GM12878 (cell line): ENCODE data around the gene KDM4F. TPM values are rescaled to one million over a fixed set of nuclear protein-coding genes. Genes with fewer than 3 reads are reported as not detected.

Experiments used
- ATAC-seq: fragments of 200-7000 bp; cut with Tn5 transposase; 3 replicates; pipeline ENCODE4 v1.9.1; 2020; ENCODE audit warnings: mild to moderate bottlenecking, moderate library complexity
- BruUV-seq: library from RNA; stranded (reverse); fragments of 400-500 nt; replicated peaks from 2 replicates; lab custom pipeline; 2021; lab: Mats Ljungman, UMichigan
- CTCF ChIA-PET: fragments of 300-600 bp; sonication (Branson Sonifier 250); formaldehyde crosslinking; extraction: SDS; loops from one replicate; lab custom pipeline; 2021; ENCODE audit warnings: inconsistent platforms; lab: Yijun Ruan, JAX
- POLR2A ChIA-PET: fragments of 350-600 bp; formaldehyde crosslinking; extraction: SDS; loops from one replicate; lab custom pipeline; 2021; ENCODE audit warnings: inconsistent platforms; lab: Charles Lee
- RAD21 ChIA-PET: fragments of 300-600 bp; sonication (Branson Sonifier 250); formaldehyde crosslinking; loops from one replicate; lab custom pipeline; 2023; ENCODE audit warnings: antibody characterized with exemption; ENCODE audit not compliant: unreplicated experiment; lab: Charles Lee
- SMC1A ChIA-PET: fragments of 300-600 bp; sonication (Branson Sonifier 250); formaldehyde crosslinking; loops from one replicate; lab custom pipeline; 2023; ENCODE audit not compliant: unreplicated experiment, uncharacterized antibody; lab: Charles Lee
- DNase-seq: peaks from one replicate; pipeline ENCODE4 v3.0.0-alpha.2; 2011; ENCODE audit warnings: low read depth, low spot score
- FAIRE-seq: peaks from 3 replicates; lab custom pipeline; 2011; peaks lifted over from hg19 to GRCh38; lab: Jason Lieb, UNC
- H2AFZ ChIP-seq: 2 replicates; pipeline ENCODE4 v1.6.0; 2011; ENCODE audit warnings: low read depth, low read length, control low read depth; ENCODE audit not compliant: control insufficient read depth
- H3K27ac ChIP-seq: 2 replicates; pipeline ENCODE4 v1.5.1; 2011; ENCODE audit warnings: control low read depth; ENCODE audit not compliant: control insufficient read depth, insufficient read depth
- H3K27me3 ChIP-seq, 2 experiments: replicated peaks in 1 of 2; 2 replicates each; pipeline versions ENCODE4 v1.6.0 to v1.6.1; 2011; ENCODE audit warnings: low read length in 1 of 2; ENCODE audit not compliant: control insufficient read depth in 2 of 2, insufficient read depth in 2 of 2
- H3K36me3 ChIP-seq, 2 experiments: 2 replicates each; pipeline ENCODE4 v1.5.1; 2011; ENCODE audit warnings: low read length in 1 of 2; ENCODE audit not compliant: control insufficient read depth in 2 of 2, insufficient read depth in 2 of 2
- H3K4me1 ChIP-seq: 2 replicates; pipeline ENCODE4 v1.6.1; 2011; ENCODE audit warnings: mild to moderate bottlenecking, low read length, moderate library complexity, mixed read lengths; ENCODE audit not compliant: control insufficient read depth, insufficient read depth
- H3K4me2 ChIP-seq: 2 replicates; pipeline ENCODE4 v1.6.0; 2011; ENCODE audit warnings: control low read depth; ENCODE audit not compliant: control insufficient read depth, insufficient read depth
- H3K4me3 ChIP-seq: fragments of 200-600 bp; sonication (generic); 2 replicates; pipeline ENCODE4 v1.5.1; 2016
- H3K79me2 ChIP-seq: 2 replicates; pipeline ENCODE4 v1.6.0; 2011; ENCODE audit warnings: low read length; ENCODE audit not compliant: control insufficient read depth, insufficient read depth
- H3K9ac ChIP-seq: 2 replicates; pipeline ENCODE4 v1.8.0; 2011; ENCODE audit warnings: low read length, control low read depth, mixed read lengths; ENCODE audit not compliant: control insufficient read depth, insufficient read depth
- H3K9me3 ChIP-seq: replicated peaks from 3 replicates; pipeline ENCODE4 v1.5.1; 2011; ENCODE audit warnings: mild to moderate bottlenecking, low read length; ENCODE audit not compliant: control insufficient read depth, insufficient read depth
- H4K20me1 ChIP-seq: 2 replicates; pipeline ENCODE4 v1.6.0; 2011; ENCODE audit not compliant: control insufficient read depth, insufficient read depth
- NFXL1 ChIP-seq: fragments of 450-650 bp; IDR thresholded peaks from 2 replicates; pipeline ENCODE4 v1.6.1; 2017; ENCODE audit warnings: antibody characterized with exemption, mild to moderate bottlenecking, borderline replicate concordance
- NR2F1 ChIP-seq: fragments of 450-650 bp; conservative IDR thresholded peaks from 2 replicates; pipeline ENCODE4 v1.6.1; 2017; ENCODE audit warnings: mild to moderate bottlenecking
- RUNX3 ChIP-seq: IDR thresholded peaks from 2 replicates; pipeline ENCODE4 v1.6.1; 2012; ENCODE audit warnings: low read length, inconsistent platforms
- SMAD5 ChIP-seq: IDR thresholded peaks from 2 replicates; pipeline ENCODE4 v1.6.1; 2016; ENCODE audit warnings: antibody characterized with exemption, low read depth
- SUZ12 ChIP-seq: fragments of 200-600 bp; sonication (generic); IDR thresholded peaks from one replicate; pipeline ENCODE4 v1.6.1; 2018; ENCODE audit warnings: antibody characterized with exemption, mild to moderate bottlenecking; ENCODE audit not compliant: unreplicated experiment
- TCF3 ChIP-seq: IDR thresholded peaks from 2 replicates; pipeline ENCODE4 v1.6.1; 2012; ENCODE audit warnings: low read depth, mild to moderate bottlenecking, low read length, borderline replicate concordance; ENCODE audit not compliant: insufficient read depth
- ZBTB4 ChIP-seq: fragments of 450-650 bp; formaldehyde crosslinking; IDR thresholded peaks from 2 replicates; pipeline ENCODE4 v1.4.0; 2022; ENCODE audit warnings: mild to moderate bottlenecking, moderate library complexity
- WGBS: methylation state at CpG from one replicate; pipeline ENCODE4 v1.1.6; 2016; ENCODE audit warnings: low lambda C conversion rate; ENCODE audit not compliant: insufficient replicate concordance, insufficient coverage; ENCODE audit errors: missing lambda C conversion rate; 5-methylcytosine and 5-hydroxymethylcytosine counted together
- in situ Hi-C: fragments of 300-500 bp; cut with MboI; formaldehyde crosslinking; loops from 9 replicates; pipeline ENCODE4 v1.14.3; 2018; ENCODE audit warnings: mixed read lengths
- intact Hi-C: fragments of 100-400 bp; cut with micrococcal nuclease; formaldehyde crosslinking; loops from one replicate; pipeline ENCODE4 v1.14.2; 2022; ENCODE audit not compliant: unreplicated experiment
- polyA plus RNA-seq, 11 experiments: library from polyadenylated mRNA; depleted of rRNA in 4 of 11; unstranded in 6 of 11; stranded (reverse) in 5 of 11; fragments of >200 nt; fragmentation: Nextera tagmentation in 4 of 11; fragmentation: Illumina TruSeq in 1 of 11; extraction: Ambion mirVana in 4 of 11; extraction: Trizol in 1 of 11; gene quantifications; 1 replicate in 1 of 11; 2 replicates in 10 of 11; pipeline versions ENCODE4 v1.2.1 to v1.2.3, GENCODE V29; 2011 to 2016; ENCODE audit warnings: inconsistent platforms in 2 of 11, missing spikeins in 2 of 11, low read depth in 1 of 11
- total RNA-seq, 4 experiments: library from RNA; depleted of rRNA in 3 of 4; stranded (reverse); fragments of >200 nt in 3 of 4; fragmentation: Illumina TruSeq in 1 of 4; extraction: Trizol in 1 of 4; gene quantifications; 2 replicates each; pipeline versions ENCODE4 v1.2.1 to v1.2.3, GENCODE V29; 2013 to 2021
- TF ChIP-seq, protein P1 (sequence below): IDR thresholded peaks from 2 replicates; pipeline ENCODE4 v1.6.1; 2012; ENCODE audit warnings: improper control_type of control experiment, low read depth, low read length; ENCODE audit not compliant: insufficient replicate concordance

KDM4F gene
- total and polyA plus RNA-seq, 10 of the 15 experiments (the other 5 are each of a cell fraction or from before 2014, with no cell fraction given), result not detected

GRCh38 chr11:95057959-95058358 is 8.7 kb downstream of the KDM4F start:
- ChIA-PET RAD21 (no interaction called here), SMC1A (interaction anchor here (0.6 to 3.6 kb wide), 3 partner anchors 10 to 38 kb away, joined by 3 to 32 read pairs (median 3); partner anchors contain the start of gene SRSF8), POLR2A (interaction anchor here (4.1 kb wide), 1 partner anchor 9 kb away, joined by 14 read pairs; the partner anchor contains the start of gene SRSF8), CTCF (no interaction called here)
- DNase-seq (no peak), ATAC-seq (no peak), FAIRE-seq (no peak)
- Histone ChIP-seq H3K4me2 (no peak overlapping the region), H3K36me3 (no peaks in the 10 kb centered on the region), H3K4me3 (no peak overlapping the region), H2AFZ (no peak overlapping the region), H3K9ac (no peak overlapping the region), H3K9me3 (no peaks in the 10 kb centered on the region), H3K27ac (no peak overlapping the region), H3K4me1 (peaks cover 5% of the 10 kb centered on the region; the same call in 1 of the 2 replicates), H3K27me3 (no peaks in the 10 kb centered on the region; a peak in 1 of 4 replicates), H3K79me2 (no peaks in the 10 kb centered on the region), H4K20me1 (no peaks in the 10 kb centered on the region)
- intact Hi-C loops (no loop called here), in situ Hi-C loops (no loop called here)
- TF ChIP-seq RUNX3 (no peak), SUZ12 (no peak), SMAD5 (no peak), ZBTB4 (CRISPR knock-in tag) (no peak), TCF3 (no peak), NR2F1 (no peak), NFXL1 (no peak)
- TF ChIP-seq, protein P1, sequence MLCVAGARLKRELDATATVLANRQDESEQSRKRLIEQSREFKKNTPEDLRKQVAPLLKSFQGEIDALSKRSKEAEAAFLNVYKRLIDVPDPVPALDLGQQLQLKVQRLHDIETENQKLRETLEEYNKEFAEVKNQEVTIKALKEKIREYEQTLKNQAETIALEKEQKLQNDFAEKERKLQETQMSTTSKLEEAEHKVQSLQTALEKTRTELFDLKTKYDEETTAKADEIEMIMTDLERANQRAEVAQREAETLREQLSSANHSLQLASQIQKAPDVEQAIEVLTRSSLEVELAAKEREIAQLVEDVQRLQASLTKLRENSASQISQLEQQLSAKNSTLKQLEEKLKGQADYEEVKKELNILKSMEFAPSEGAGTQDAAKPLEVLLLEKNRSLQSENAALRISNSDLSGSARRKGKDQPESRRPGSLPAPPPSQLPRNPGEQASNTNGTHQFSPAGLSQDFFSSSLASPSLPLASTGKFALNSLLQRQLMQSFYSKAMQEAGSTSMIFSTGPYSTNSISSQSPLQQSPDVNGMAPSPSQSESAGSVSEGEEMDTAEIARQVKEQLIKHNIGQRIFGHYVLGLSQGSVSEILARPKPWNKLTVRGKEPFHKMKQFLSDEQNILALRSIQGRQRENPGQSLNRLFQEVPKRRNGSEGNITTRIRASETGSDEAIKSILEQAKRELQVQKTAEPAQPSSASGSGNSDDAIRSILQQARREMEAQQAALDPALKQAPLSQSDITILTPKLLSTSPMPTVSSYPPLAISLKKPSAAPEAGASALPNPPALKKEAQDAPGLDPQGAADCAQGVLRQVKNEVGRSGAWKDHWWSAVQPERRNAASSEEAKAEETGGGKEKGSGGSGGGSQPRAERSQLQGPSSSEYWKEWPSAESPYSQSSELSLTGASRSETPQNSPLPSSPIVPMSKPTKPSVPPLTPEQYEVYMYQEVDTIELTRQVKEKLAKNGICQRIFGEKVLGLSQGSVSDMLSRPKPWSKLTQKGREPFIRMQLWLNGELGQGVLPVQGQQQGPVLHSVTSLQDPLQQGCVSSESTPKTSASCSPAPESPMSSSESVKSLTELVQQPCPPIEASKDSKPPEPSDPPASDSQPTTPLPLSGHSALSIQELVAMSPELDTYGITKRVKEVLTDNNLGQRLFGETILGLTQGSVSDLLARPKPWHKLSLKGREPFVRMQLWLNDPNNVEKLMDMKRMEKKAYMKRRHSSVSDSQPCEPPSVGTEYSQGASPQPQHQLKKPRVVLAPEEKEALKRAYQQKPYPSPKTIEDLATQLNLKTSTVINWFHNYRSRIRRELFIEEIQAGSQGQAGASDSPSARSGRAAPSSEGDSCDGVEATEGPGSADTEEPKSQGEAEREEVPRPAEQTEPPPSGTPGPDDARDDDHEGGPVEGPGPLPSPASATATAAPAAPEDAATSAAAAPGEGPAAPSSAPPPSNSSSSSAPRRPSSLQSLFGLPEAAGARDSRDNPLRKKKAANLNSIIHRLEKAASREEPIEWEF, result no peak
- BruUV-seq, result no TSS peak
- WGBS, result 81% methylated on average over 8 of the region's 8 CpGs
